ENCODE data around the gene COL8A1.

DNA sequence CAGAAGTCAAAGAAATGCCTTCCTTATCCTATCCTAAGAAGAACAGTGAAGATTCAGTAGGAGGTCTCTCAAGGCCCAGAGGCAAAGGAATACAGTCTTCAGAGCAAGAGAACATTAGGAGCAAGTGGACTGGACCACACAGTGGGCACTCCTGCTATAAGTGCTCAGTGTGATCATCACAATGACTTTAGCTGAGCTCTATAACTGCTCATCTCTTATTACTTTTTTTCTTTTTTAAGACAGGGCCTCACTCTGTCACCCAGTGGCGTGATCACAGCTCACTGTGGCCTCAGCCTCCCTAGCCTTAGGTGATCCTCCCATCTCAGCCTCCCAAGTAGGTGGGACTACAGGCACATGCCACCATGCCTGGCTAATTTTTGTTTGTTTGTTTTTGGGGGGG lies 48.1 kb downstream of the COL8A1 start:
- TF ChIP-seq, protein P1, sequence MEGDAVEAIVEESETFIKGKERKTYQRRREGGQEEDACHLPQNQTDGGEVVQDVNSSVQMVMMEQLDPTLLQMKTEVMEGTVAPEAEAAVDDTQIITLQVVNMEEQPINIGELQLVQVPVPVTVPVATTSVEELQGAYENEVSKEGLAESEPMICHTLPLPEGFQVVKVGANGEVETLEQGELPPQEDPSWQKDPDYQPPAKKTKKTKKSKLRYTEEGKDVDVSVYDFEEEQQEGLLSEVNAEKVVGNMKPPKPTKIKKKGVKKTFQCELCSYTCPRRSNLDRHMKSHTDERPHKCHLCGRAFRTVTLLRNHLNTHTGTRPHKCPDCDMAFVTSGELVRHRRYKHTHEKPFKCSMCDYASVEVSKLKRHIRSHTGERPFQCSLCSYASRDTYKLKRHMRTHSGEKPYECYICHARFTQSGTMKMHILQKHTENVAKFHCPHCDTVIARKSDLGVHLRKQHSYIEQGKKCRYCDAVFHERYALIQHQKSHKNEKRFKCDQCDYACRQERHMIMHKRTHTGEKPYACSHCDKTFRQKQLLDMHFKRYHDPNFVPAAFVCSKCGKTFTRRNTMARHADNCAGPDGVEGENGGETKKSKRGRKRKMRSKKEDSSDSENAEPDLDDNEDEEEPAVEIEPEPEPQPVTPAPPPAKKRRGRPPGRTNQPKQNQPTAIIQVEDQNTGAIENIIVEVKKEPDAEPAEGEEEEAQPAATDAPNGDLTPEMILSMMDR (IDR thresholded peaks at IDR 0.05), result no peak
- no peak for TF ChIP-seq POLR2A (IDR thresholded peaks at IDR 0.05)

All from testis (tissue), 2 donors.